Stimulated activated CD4-positive, alpha-beta T cell treated with anti-CD3 and anti-CD28 coated beads, Interleukin-2, amount 100 ng/mL, for 4 hours (primary cell): Measurements from ENCODE around the gene THBS2.
"Not testable (repeated sequence)": the region's sequence is repeated elsewhere in the genome, so short reads cannot be mapped to it uniquely, and the experiment has no call there.

ENCODE experiments used
- DNase-seq: peaks from one replicate; pipeline ENCODE4 v3.0.0-alpha.2; 2020; ENCODE audit warnings: low read depth

The THBS2 gene

DNA sequence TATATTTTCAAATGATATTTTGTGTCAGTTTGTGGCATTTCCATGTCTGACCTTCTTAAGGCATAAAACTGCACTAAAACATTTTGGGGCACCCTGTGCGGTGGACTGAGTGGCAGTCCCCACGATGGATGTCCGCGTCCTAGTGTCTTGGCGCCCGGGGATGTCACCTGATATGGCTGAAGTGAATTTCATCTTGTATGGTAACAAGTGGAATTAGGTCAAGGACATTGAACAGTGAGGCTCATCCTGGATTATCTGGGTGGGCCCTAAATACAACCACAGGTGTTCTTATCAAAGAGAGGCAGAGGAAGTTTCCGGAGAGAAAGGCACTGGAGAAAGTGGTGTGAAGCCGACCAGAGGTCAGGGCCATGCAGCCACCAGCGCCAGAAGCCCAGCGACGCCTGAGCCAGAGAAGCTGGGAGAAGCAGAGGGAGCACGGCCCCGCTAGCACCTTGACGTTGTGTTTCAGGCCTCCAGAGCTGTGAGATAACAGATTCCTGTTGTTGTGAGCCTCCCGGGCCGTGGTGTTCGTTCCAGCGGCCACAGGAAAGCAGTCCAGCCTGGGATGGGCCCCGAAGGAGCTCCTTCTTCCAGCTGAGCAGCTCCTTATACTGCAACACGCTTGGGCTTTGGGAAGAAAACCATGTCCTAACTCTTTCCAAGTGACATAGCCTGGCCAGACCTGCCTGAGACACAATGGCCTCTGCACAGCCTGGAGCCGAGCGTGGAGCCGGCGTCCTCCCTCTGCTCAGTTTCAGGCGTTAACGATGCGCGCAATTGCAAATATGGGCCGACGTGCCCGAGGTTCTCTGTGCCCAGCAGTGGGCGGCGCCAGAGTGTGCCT lies 22.5 kb downstream of the THBS2 start:
- no peak for DNase-seq

DNA sequence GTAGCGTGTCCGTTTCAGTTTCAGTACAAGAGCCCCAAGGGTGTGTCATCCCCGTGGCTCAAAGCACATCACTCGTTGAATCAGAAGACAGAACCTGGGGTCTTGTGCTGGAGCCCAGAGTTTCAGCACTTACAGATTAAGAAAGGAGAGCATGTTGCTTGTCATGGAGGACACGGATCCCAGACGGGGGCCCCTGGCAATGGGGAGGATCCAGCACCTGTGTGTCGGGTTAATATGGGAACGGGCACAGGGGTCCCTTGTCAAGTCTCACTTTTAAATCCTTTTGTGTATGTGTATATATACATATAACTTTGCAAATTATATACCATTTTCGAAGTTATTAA lies 23.4 kb downstream of the THBS2 start:
- DNase-seq, result no peak

GRCh38 chr6:169229615-169230321 lies 23.9 kb downstream of the THBS2 start:
- DNase-seq, result no peak

GRCh38 chr6:169227116-169227515 lies 26.5 kb downstream of the THBS2 start:
- no peak for DNase-seq

- DNase-seq, result no peak
Observed at GRCh38 chr6:169225887-169226286, 27.8 kb downstream of the THBS2 start.

- no peak for DNase-seq
Observed at GRCh38 chr6:169225131-169225576, 28.5 kb downstream of the THBS2 start.

- no peak for DNase-seq
Observed at GRCh38 chr6:169224716-169225115, 28.9 kb downstream of the THBS2 start.

DNA sequence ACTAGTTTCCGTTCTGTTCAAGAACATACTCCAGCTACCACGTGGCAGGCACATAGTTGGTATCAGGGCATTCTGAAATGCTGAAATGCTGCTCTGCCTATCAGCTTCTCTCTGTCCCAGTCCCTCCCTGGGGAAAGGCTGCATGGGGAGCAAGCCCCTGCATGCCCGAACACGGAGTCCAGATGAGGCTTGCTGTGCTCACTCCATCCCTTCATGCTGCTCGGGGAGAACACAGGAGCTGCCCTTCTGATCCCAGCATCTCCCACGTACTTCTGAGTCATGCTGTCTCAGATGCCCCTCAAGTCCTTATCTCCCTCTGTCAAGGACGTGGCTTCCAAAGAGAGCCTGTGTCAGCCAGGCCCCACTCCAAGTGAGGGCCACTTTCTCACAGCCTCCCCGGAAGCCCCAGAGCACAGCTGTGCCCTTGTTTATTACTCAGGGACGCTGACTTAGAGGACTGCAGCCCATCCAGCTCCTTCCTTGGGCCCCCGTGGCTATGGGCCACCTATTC lies 29.4 kb downstream of the THBS2 start:
- no peak for DNase-seq

DNA sequence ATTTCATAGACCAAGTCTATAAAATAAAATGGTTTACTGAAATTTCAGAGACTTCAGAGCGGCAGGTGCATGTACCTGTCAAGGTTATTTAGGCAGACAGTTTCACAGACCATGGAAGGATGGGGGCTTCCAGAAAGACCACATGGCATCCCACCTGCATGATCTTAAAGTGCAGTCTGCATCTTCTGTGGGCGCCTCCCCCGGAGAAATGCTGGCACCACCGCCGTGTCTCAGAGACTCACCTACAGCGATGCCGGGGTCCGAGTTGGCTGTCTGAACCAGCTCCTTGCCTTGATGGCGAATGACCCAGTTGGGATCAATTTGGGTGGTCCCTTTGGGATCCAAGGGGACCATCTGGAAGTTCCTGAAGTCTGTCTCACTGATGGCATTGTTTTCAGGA lies 30.6 kb downstream of the THBS2 start:
- DNase-seq, result no peak

DNA sequence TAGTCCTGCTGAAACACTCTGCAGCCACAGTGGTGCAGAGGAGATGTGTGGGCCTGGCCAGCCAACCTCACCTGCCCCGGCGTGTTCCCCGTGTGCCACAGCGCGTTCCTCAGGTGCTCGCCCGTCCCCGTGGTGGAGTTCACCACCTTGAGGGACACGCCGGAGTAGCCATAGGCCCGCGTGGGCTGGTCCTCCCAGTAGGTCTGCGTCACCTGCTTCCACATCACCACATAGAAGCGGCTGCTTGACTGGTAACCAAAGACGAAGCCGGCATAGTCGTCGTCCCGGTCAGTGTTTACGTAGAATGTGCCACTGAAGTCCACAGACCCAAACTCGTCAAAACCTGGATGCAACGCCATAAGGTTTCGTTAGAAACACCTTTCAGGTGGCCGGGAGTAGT lies 31.5 kb downstream of the THBS2 start:
- DNase-seq, result no peak

- no peak for DNase-seq
Observed at GRCh38 chr6:169221264-169221663, 32.4 kb downstream of the THBS2 start.

DNA sequence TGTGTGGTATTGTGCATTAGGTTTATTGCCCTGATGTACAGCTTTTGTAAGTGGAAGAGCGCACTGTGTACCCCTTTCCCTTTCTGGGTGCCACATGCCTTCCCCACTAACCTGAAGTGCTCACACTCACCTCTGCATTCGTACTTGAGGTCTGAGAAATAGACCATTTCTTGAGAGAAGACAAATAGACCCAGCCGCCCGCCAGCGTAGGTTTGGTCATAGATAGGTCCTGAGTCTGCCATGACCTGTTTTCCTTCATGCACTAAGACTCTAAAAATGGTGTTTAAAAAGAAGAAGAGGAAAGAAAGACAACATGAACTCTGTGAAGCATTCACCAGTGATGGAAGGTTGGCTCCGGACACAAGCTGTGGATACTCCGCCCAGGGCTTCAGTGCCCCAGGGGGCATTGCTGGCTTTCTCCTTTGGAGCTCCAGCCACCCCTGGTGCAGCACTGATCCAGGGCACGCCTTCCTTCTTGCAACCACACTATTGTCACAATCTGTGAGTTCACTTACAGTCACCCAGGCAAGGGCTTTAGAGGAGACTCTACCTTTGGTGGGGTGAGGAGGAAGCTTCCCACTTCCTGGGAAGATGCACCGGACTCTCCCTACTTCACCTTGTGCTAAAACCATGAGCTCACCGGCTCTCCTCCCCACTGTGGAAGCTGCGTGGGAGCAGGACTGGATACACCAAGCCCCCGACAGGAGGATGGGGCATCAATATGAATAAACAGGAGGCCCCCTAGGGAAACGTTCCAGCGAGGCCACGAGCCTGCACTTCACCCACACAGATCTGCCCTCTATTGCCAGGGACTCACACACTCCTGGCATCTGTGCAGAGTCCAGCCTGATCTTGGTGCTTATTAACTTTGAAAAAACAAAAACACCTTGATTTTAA lies 33.3 kb downstream of the THBS2 start:
- no peak for DNase-seq

GRCh38 chr6:169217972-169218371 lies 35.7 kb downstream of the THBS2 start:
- no peak for DNase-seq

DNA sequence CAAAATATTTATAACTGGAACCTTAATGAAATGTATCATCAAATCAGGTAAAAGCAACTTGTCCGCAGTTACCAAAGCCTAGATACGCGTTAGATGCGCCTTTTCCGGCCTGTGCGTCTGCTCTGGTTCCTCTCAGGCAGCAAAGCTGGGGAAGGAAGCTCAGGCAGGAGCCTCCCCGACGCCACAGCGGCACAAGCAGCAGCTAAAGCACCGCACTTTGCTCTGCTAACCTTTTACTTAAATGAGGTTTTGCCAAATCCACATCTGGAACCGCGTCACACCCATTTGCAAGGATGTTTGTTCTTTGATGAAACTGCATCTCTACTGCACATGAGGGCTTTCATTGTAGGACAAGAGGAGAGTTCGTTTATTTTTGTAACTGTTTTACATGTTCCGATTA lies 36.8 kb downstream of the THBS2 start:
- no peak for DNase-seq

DNA sequence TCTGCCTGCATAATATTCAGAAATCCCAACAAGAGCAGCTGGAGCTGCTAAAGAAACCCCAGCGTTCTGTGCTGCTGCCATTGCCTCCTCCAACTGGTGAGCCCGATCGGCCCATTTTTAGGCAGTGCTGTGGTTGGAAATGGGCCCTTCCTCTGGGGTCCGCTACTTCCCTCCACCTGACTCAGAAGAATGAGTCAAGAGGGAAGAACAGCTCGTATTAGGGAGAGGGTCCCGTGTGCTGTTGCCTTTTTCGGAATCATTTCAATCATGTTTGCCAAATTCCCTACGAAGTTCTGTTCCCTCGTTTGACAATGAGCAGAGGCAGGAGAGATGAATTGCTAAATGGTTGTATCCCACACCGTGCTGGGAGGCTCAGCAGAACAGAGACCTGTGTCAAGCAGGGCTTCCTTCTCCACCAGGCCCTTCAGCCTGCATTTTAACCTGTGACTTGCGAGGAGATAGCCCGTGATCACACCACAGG lies 38.4 kb downstream of the THBS2 start:
- DNase-seq, result no peak

DNA sequence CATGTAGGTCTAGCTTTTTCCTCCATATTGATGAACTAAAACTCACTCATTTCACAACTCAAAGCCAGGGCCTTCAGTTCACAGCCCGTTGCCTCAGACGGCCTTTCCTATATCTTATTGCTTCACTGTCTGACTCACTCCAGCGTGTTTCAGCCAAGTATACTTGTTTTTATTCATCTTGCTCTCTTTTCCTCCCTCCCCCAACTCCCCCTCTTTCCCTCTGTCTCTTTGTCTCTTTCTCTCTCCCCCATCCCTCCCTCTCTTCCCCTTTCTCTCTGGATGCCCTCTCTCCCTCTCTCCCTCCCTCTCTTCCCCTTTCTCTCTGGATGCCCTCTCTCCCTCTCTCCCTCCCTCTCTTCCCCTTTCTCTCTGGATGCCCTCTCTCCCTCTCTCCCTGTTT lies 38.9 kb downstream of the THBS2 start:
- DNase-seq, result not testable (repeated sequence)

DNA sequence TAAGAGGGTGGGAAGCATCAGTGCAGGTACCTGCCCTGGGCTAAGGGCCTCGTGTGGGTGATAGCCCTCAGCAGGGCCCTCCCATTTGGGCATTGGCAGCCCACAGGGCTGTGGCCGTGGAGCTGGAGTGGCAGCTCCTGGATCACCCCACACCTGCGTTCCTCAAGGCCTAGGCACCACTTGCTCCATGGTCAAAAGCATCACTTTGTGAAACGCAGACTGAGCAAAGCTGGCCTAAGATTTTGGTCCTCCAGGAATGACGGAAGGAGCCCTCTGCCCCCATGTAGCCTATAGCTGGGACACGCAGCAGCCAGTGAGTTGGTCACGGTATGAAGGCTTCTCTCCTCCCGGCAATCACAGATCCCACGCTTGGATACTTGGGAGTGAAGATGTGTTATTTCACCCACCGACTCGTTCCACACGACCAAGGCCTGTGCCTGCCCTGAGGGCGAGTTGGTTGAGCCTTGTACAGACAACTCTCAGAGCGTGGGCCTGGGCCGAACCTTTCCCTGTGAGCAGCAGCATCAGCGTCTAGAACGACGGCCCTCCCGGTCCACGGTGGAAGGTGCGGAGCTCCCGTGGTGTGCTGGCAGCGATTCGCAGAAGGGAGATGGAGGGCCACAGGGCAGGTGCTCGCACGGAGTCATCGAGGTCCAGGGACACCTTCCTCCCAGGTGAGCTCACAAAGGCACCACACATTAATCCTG lies 39.7 kb downstream of the THBS2 start:
- DNase-seq, result no peak

DNA sequence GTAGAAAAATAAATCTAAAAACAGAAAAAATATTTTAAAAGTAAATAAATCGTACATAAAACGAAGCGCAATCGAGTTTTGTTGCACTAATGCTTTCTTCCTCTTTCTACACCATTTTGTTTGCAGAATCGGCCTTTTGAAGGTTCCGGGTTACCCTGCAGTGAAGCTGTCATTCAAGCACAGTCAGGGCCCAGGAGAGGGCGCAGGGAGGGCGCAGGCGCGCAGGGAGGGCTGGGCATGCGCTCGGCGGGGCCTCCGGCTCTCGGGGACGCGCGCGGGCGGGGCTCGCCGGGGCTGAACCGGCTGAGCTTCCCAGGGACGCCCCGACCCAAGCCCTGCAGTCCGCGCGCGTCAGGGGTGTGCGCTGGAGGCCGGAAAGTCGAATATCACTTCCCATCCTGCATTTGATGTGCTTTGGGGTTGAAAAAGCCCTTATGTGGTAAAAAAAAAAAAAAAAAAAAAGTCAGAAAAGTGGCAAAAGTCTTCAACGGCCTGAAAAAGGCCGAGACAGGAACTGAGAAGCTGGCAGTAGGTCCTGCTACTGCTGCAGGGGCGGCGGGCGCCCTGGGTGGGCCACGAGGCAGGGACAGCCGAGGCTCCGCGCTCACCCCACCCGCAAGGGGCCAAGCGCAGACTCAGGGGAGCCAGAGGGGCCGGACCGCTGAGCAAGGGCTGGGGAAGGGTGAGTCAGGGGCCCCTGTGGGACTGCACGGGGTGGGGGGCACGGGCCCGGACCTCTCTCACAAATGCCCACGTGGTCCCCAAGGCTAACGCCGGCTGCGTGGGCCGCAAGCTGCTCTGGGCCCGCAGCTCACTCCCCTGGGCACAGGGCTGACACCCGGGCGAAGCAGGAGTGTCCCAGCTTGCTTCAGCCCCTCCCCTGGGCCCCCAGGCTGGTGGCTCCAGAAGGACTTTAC lies 40.5 kb downstream of the THBS2 start:
- DNase-seq, result peak; percentile 79

GRCh38 chr6:169212436-169212835 lies 41.2 kb downstream of the THBS2 start:
- DNase-seq, result no peak

DNA sequence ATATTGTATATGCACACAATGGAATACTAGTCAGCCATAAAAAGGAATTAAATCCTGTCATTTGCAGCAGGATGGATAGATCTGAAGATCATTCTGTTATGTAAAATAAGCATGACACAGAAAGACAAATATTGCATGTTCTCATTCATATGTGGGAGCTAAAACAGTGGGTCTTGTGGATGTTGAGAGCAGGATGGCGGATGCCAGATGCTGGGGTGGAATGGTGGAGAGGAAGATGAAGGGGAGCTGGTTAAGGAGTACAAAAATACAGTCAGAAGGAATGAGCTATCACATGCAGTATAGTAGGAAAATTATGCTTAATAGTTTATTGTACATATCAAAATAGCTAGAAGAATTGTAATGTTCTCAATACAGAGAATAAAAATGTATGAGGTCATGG lies 41.8 kb downstream of the THBS2 start:
- DNase-seq, result no peak
